Calu3 (cell line): ENCODE results near the gene FAF1. TPM values are rescaled to one million over a fixed set of nuclear protein-coding genes. Genes with fewer than 3 reads are reported as not detected.
A peak's percentile ranks its signal among the peaks of the same experiment; 100 is the strongest.
"Not testable (repeated sequence)": the region's sequence is repeated elsewhere in the genome, so short reads cannot be mapped to it uniquely, and the experiment has no call there.

Source experiments
- BruUV-seq: library from RNA; stranded (reverse); fragments of 400-500 nt; replicated peaks from 2 replicates; lab custom pipeline; 2021; lab: Mats Ljungman, UMichigan
- CTCF ChIA-PET: fragments of 300-600 bp; sonication (Branson Sonifier 250); formaldehyde crosslinking; loops from one replicate; lab custom pipeline; 2022; ENCODE audit warnings: antibody characterized with exemption; lab: Charles Lee
- DNase-seq: peaks from one replicate; pipeline ENCODE4 v3.0.0; 2022
- H3K27ac Mint-ChIP-seq: one replicate; pipeline ENCODE4 v1.8.0; 2022; ENCODE audit warnings: mixed read lengths; ENCODE audit not compliant: unreplicated experiment
- H3K27me3 Mint-ChIP-seq: one replicate; pipeline ENCODE4 v1.8.0; 2022; ENCODE audit warnings: mixed read lengths; ENCODE audit not compliant: unreplicated experiment
- H3K36me3 Mint-ChIP-seq: one replicate; pipeline ENCODE4 v1.8.0; 2022; ENCODE audit warnings: mild to moderate bottlenecking, moderate library complexity, mixed read lengths; ENCODE audit not compliant: insufficient read depth, unreplicated experiment
- H3K4me1 Mint-ChIP-seq: one replicate; pipeline ENCODE4 v1.8.0; 2022; ENCODE audit warnings: mild to moderate bottlenecking, low read depth, mixed read lengths; ENCODE audit not compliant: unreplicated experiment
- H3K4me3 Mint-ChIP-seq: one replicate; pipeline ENCODE4 v1.8.0; 2022; ENCODE audit warnings: mild to moderate bottlenecking, low read depth, moderate library complexity, mixed read lengths; ENCODE audit not compliant: unreplicated experiment
- H3K9me3 Mint-ChIP-seq: one replicate; pipeline ENCODE4 v1.8.0; 2022; ENCODE audit warnings: low read depth, mixed read lengths; ENCODE audit not compliant: unreplicated experiment
- intact Hi-C: fragments of 100-400 bp; cut with micrococcal nuclease; formaldehyde crosslinking; loops from one replicate; pipeline ENCODE4 v1.10.0; 2022; ENCODE audit not compliant: unreplicated experiment
- total RNA-seq: library from RNA; stranded (reverse); gene quantifications from 2 replicates; pipeline ENCODE4 v1.2.3, GENCODE V29; 2022
- TF ChIP-seq, protein P1 (sequence below): fragments of 200-600 bp; IDR thresholded peaks from one replicate; pipeline ENCODE4 v1.8.0; 2022; ENCODE audit warnings: antibody characterized with exemption; ENCODE audit not compliant: unreplicated experiment

Gene FAF1
- total RNA-seq, 1 experiment from 2014 or later: 104 TPM

DNA sequence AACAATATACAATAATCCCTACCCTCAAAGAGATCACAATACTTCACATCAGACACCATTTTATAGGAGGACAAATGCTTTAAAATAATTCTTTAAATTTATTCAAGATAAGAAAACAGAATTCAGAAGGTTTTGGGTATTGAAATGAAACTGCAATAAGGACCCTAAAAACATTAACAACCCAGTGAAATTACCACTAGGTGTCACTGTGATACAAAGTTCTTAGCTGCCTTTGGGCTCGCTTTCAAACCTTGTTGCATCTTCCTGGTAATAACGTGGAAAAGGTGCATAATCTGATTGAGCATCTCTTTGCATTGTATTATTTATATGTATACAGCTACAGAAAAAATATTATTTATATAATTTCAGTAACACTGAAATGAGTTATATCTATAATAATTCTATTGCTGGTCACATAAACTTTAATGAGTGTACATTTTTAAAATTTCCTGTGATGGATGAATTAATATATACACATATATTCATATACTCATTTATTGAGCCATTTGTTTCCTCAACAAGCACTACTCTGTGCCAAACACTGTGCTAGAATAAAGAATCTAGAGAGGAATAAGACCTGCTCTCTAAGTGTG lies 185.2 kb downstream of the FAF1 start:
- no peaks in the 10 kb centered on the region for H3K4me1 Mint-ChIP-seq
- H3K36me3 Mint-ChIP-seq: no peaks in the 10 kb centered on the region
- H3K4me3 Mint-ChIP-seq: no peak overlapping the region
- H3K9me3 Mint-ChIP-seq: no peaks in the 10 kb centered on the region
- intact Hi-C loops: loop anchor here (5.0 to 10.0 kb wide), 4 partner anchors 77 to 417 kb away; no protein-coding TSS in a partner anchor
- no peaks in the 10 kb centered on the region for H3K27me3 Mint-ChIP-seq
- TF ChIP-seq, protein P1, sequence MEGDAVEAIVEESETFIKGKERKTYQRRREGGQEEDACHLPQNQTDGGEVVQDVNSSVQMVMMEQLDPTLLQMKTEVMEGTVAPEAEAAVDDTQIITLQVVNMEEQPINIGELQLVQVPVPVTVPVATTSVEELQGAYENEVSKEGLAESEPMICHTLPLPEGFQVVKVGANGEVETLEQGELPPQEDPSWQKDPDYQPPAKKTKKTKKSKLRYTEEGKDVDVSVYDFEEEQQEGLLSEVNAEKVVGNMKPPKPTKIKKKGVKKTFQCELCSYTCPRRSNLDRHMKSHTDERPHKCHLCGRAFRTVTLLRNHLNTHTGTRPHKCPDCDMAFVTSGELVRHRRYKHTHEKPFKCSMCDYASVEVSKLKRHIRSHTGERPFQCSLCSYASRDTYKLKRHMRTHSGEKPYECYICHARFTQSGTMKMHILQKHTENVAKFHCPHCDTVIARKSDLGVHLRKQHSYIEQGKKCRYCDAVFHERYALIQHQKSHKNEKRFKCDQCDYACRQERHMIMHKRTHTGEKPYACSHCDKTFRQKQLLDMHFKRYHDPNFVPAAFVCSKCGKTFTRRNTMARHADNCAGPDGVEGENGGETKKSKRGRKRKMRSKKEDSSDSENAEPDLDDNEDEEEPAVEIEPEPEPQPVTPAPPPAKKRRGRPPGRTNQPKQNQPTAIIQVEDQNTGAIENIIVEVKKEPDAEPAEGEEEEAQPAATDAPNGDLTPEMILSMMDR: no peak
- BruUV-seq: no TSS peak
- CTCF ChIA-PET: interaction anchor here (0.5 to 2.6 kb wide), 8 partner anchors 99 to 522 kb away, joined by 3 to 15 read pairs (median 5); partner anchors contain the start of gene FAF1
- no peak overlapping the region for H3K27ac Mint-ChIP-seq
- peak; percentile 12 for DNase-seq

DNA sequence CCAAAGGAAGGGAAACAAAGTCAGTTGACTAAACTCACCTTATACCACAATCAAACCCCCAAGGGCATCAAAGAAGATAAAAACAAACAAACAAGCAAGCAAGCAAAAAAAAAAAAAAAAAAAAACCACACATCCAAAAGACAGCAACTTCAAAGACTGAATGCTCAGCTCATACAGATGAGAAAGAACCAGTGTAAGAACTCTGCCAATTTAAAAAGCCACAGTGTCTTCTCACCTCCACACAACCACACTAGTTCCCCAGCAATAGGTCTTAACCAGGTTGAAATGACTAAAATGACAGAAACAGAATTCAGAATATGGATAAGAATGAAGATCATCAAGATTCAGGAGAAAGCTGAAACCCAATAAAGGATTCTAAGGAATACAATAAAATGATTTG lies 193.4 kb downstream of the FAF1 start:
- no TSS peak for BruUV-seq
- no peaks in the 10 kb centered on the region for H3K36me3 Mint-ChIP-seq
- peaks cover 4% of the 10 kb centered on the region for H3K9me3 Mint-ChIP-seq
- H3K4me1 Mint-ChIP-seq: no peaks in the 10 kb centered on the region
- H3K27ac Mint-ChIP-seq: no peak overlapping the region
- H3K4me3 Mint-ChIP-seq: no peak overlapping the region
- H3K27me3 Mint-ChIP-seq: no peaks in the 10 kb centered on the region
- CTCF ChIA-PET: interaction anchor here (0.7 kb wide), 1 partner anchor 206 kb away, joined by 3 read pairs; no protein-coding TSS in a partner anchor
- no peak for DNase-seq
- TF ChIP-seq, protein P1: no peak
- intact Hi-C loops: no loop called here

GRCh38 chr1:50756543-50756942 lies 203.5 kb downstream of the FAF1 start:
- H3K4me1 Mint-ChIP-seq, H3K9me3 Mint-ChIP-seq, H3K4me3 Mint-ChIP-seq, H3K27ac Mint-ChIP-seq, BruUV-seq, H3K27me3 Mint-ChIP-seq, CTCF ChIA-PET, intact Hi-C loops, DNase-seq: not testable (repeated sequence)
- peaks cover 14% of the 10 kb centered on the region for H3K36me3 Mint-ChIP-seq

- H3K27me3 Mint-ChIP-seq, BruUV-seq, H3K27ac Mint-ChIP-seq, H3K9me3 Mint-ChIP-seq, DNase-seq, intact Hi-C loops, CTCF ChIA-PET, H3K4me3 Mint-ChIP-seq, H3K4me1 Mint-ChIP-seq: not testable (repeated sequence)
- peaks cover 14% of the 10 kb centered on the region for H3K36me3 Mint-ChIP-seq
Observed at GRCh38 chr1:50754764-50755163, 205.3 kb downstream of the FAF1 start.

DNA sequence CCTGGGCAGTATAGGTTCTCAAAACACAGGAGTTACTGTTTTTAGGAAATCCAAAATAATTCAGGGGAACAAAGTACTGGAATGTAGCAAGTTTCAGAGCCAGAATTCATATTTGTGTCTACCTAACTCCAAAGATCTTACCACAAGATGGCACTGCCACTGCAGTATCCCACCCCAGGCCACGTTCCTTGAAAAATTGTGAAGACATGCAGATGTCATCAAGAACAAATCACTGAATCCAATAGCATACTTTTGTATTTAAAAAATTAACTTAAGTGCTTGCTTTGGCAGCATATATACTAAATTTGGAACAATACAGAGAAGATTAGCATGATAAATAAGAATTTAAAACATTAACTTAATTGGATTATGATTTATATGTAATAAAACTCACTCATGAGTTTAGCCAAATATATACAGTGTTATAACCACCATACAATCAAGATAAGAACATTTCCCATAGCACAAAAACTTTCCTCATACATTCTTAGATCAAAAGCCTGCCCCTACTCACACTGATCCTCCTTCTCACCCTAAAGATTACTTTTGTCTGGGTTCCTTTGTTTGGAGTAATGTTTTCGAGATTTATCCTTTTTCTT lies 209.9 kb downstream of the FAF1 start:
- TF ChIP-seq, protein P1: peak; percentile 47
- peak; percentile 44 for DNase-seq
- no TSS peak for BruUV-seq
- Mint-ChIP-seq H3K36me3 (peaks cover 6% of the 10 kb centered on the region), H3K27me3 (no peaks in the 10 kb centered on the region), H3K4me3 (no peak overlapping the region), H3K9me3 (no peaks in the 10 kb centered on the region), H3K4me1 (peaks cover 7% of the 10 kb centered on the region), H3K27ac (no peak overlapping the region)
- CTCF ChIA-PET: interaction anchor here (1.0 kb wide), 1 partner anchor 18 kb away, joined by 4 read pairs; no protein-coding TSS in a partner anchor
- intact Hi-C loops: no loop called here
